ENCODE results near the gene ADK. TPM values are rescaled to one million over a fixed set of nuclear protein-coding genes. Genes with fewer than 3 reads are reported as not detected.

The ADK gene
- total and polyA plus RNA-seq, 2 donors (not counting 3 experiments of a cell fraction or from before 2014, with no cell fraction given), result 11.7 to 46.5 TPM

DNA sequence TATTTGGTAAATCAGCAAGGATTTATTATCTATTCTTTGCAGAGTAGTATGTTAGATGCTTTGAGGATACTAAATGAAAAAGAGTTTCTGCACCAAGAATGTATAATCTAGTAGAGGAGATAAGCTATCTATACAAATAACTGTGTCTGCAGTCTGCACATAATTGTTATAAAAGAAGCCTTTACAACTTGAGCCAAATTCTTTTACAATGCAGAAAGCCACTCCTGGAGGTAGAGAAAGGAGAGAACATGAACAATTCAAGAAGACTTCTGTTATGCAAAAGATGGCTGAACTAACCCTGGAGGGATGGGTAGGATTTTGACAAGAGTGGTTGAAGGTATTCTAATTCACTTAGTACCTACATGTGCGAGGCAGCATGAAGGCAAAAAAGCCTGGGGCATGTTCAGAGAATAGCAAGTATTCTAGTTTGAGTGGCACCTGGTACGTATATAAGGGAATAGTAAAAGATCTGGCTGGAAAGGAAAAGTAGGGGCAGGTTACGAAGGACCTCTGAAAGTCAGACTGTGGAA lies 424.2 kb downstream of the ADK start:
- DNase-seq (ENCODE audit: low read depth, low spot score) (no peak), FAIRE-seq (no peak)
- TF ChIP-seq JUN (IDR thresholded peaks at IDR 0.05; ENCODE audit: borderline replicate concordance, insufficient read depth, insufficient read length, low read depth) (no peak), EZH2 (IDR thresholded peaks at IDR 0.05; ENCODE audit: borderline replicate concordance, low read depth, low read length, severe bottlenecking) (no peak), POLR2A (IDR thresholded peaks at IDR 0.05; ENCODE audit: low read depth, low read length) (no peak), GATA2 (IDR thresholded peaks at IDR 0.05; ENCODE audit: insufficient read depth, insufficient read length, low read depth, low read length) (no peak), MYC (IDR thresholded peaks at IDR 0.05; ENCODE audit: low read depth, low read length) (no peak), POLR2AphosphoS5 (IDR thresholded peaks at IDR 0.05; ENCODE audit: insufficient read depth, low read depth, low read length) (no peak)
- TF ChIP-seq, protein P1, sequence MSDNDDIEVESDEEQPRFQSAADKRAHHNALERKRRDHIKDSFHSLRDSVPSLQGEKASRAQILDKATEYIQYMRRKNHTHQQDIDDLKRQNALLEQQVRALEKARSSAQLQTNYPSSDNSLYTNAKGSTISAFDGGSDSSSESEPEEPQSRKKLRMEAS (IDR thresholded peaks at IDR 0.05; ENCODE audit: insufficient read depth, insufficient read length), result no peak
- TF ChIP-seq, protein P2, sequence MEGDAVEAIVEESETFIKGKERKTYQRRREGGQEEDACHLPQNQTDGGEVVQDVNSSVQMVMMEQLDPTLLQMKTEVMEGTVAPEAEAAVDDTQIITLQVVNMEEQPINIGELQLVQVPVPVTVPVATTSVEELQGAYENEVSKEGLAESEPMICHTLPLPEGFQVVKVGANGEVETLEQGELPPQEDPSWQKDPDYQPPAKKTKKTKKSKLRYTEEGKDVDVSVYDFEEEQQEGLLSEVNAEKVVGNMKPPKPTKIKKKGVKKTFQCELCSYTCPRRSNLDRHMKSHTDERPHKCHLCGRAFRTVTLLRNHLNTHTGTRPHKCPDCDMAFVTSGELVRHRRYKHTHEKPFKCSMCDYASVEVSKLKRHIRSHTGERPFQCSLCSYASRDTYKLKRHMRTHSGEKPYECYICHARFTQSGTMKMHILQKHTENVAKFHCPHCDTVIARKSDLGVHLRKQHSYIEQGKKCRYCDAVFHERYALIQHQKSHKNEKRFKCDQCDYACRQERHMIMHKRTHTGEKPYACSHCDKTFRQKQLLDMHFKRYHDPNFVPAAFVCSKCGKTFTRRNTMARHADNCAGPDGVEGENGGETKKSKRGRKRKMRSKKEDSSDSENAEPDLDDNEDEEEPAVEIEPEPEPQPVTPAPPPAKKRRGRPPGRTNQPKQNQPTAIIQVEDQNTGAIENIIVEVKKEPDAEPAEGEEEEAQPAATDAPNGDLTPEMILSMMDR (IDR thresholded peaks at IDR 0.05; ENCODE audit: extremely low read depth in 1 of 2, insufficient read depth in 1 of 2, low read depth in 1 of 2, low read length in 2 of 2), result no peak
- CTCF ChIA-PET, result interaction anchor here (1.0 kb wide), 1 partner anchor 156 kb away, joined by 3 read pairs; no protein-coding TSS in a partner anchor
- no peaks in the 10 kb centered on the region for H3K36me3 ChIP-seq (ENCODE audit: control insufficient read depth in 2 of 2, extremely low read depth in 1 of 2, insufficient read depth in 2 of 2, low read length in 2 of 2)
- intact Hi-C loops (cut with micrococcal nuclease), result no loop called here
- dilution Hi-C loops (cut with MboI; ENCODE audit: extremely low pct_ligation_motif_present, low sequenced_read_pairs), result no loop called here
- H2AFZ ChIP-seq (ENCODE audit: low read depth, low read length), result no peak overlapping the region
- H3K27ac ChIP-seq (ENCODE audit: insufficient read depth, low read depth, low read length), result no peak overlapping the region
- POLR2A ChIA-PET, result no interaction called here
- H3K9me3 ChIP-seq (replicated peaks; ENCODE audit: control insufficient read depth, insufficient read depth, low read length), result no peaks in the 10 kb centered on the region
- H3K9ac ChIP-seq (replicated peaks; ENCODE audit: extremely low read depth, insufficient read depth, low read length), result no peak overlapping the region
- H3K9me1 ChIP-seq (replicated peaks; ENCODE audit: control insufficient read depth, extremely low read depth, insufficient read depth, low read length), result no peaks in the 10 kb centered on the region
- H4K20me1 ChIP-seq (replicated peaks; ENCODE audit: control insufficient read depth, extremely low read depth, insufficient read depth, low read length), result no peaks in the 10 kb centered on the region
- no peaks in the 10 kb centered on the region for H3K27me3 ChIP-seq (ENCODE audit: control insufficient read depth in 2 of 2, insufficient read depth in 2 of 2, low read length in 2 of 2)
- H3K4me1 ChIP-seq (ENCODE audit: control insufficient read depth, extremely low read depth, insufficient read depth, low read length), result no peaks in the 10 kb centered on the region
- no peak overlapping the region for H3K4me3 ChIP-seq (replicated peaks in 1 of 3; ENCODE audit: insufficient read depth in 1 of 3, low read depth in 1 of 3, low read length in 3 of 3)
- H3K79me2 ChIP-seq (ENCODE audit: control insufficient read depth, insufficient read depth, low read length), result no peaks in the 10 kb centered on the region
- H3K4me2 ChIP-seq (ENCODE audit: insufficient read depth, low read length), result no peak overlapping the region
- BruUV-seq (replicated peaks), result no TSS peak

All from endothelial cell of umbilical vein (primary cell).